Muscle layer of colon (tissue), 2 donors: ENCODE data around the gene TPR.

Experiments used
- H3K27ac ChIP-seq: one replicate; pipeline ENCODE4 v1.7.0; 2013; ENCODE audit warnings: low read depth, mild to moderate bottlenecking, low read length, moderate library complexity
- H3K27me3 ChIP-seq, 2 donors: one replicate each; pipeline ENCODE4 v1.7.0; 2013; ENCODE audit warnings: low read length in 2 of 2, mild to moderate bottlenecking in 2 of 2; ENCODE audit not compliant: insufficient read depth in 2 of 2, control insufficient read depth in 1 of 2
- H3K36me3 ChIP-seq: one replicate; pipeline ENCODE4 v1.7.0; 2013; ENCODE audit warnings: mild to moderate bottlenecking, low read length; ENCODE audit not compliant: insufficient read depth
- H3K4me1 ChIP-seq: one replicate; pipeline ENCODE4 v1.7.0; 2013; ENCODE audit warnings: mild to moderate bottlenecking, low read length; ENCODE audit not compliant: insufficient read depth
- H3K4me3 ChIP-seq, 2 donors: one replicate each; pipeline ENCODE4 v1.7.0; 2013; ENCODE audit warnings: low read length in 2 of 2, low read depth in 1 of 2, mild to moderate bottlenecking in 1 of 2, moderate library complexity in 1 of 2
- H3K9ac ChIP-seq: one replicate; pipeline ENCODE4 v1.7.0; 2013; ENCODE audit warnings: low read length
- H3K9me3 ChIP-seq: one replicate; pipeline ENCODE4 v1.7.0; 2013; ENCODE audit warnings: mild to moderate bottlenecking, low read length
- donor health status: abdominal sarcoma.
- donor health status: Adenocarcinoma of cecum.

Gene TPR

DNA sequence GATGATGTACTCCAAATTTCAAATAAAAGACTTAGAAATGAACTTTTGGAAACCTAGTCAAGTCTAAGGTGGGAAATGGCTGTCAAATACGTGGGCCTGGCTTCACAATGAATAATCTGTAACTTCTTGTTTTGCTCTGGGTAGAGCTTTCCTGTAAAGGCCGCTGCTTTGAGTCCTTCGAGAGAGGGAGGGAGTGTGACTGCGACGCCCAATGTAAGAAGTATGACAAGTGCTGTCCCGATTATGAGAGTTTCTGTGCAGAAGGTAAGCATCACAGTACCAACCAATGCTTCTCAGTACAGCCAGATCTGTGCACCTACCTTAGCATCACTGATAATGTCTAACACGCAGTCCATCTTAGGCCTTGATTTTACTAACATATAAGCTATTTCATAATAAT is 73.6 kb downstream of the TPR start:
- Histone ChIP-seq H3K4me1 (no peaks in the 10 kb centered on the region), H3K4me3 (no peak overlapping the region), H3K27ac (no peak overlapping the region), H3K36me3 (no peaks in the 10 kb centered on the region), H3K27me3 (no peaks in the 10 kb centered on the region), H3K9me3 (no peaks in the 10 kb centered on the region), H3K9ac (no peak overlapping the region)

DNA sequence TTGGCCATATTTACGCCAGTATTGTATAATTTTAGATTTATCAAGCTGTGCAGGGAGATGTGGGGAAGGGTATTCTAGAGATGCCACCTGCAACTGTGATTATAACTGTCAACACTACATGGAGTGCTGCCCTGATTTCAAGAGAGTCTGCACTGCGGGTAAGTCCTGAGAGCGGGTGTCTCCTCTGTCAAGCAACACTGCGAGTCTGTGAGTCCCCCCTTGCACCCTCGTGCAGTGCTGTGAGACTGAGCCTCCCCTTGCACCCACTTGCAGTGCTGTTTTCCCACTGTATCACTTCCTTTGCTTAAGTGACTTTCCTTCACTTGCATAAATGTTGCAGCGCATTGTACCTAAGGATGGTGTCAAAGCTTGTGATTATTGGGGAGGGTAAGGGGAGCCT is 75.0 kb downstream of the TPR start:
- H3K4me3 ChIP-seq: no peak overlapping the region
- no peaks in the 10 kb centered on the region for H3K4me1 ChIP-seq
- no peaks in the 10 kb centered on the region for H3K36me3 ChIP-seq
- no peak overlapping the region for H3K9ac ChIP-seq
- no peaks in the 10 kb centered on the region for H3K27me3 ChIP-seq
- no peaks in the 10 kb centered on the region for H3K9me3 ChIP-seq
- no peak overlapping the region for H3K27ac ChIP-seq

DNA sequence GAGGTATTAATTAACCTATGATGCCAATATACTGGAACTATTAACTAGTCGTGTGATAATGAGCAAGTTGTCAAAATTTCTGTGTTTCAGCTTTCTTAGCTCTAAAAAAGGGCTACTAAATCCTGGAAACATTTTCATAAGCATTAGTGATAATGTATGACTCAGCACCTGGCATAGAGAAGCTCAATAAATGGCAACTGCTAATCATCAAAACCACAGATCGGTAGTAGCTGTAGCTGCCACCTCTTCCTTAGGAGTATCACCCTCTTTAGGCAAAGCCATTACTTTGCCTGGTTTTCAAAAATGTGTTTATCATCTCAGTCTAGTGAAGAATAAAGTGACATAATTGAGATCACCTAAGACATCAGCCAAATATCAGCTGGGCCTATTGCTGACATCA is 75.5 kb downstream of the TPR start:
- no peaks in the 10 kb centered on the region for H3K9me3 ChIP-seq
- H3K27me3 ChIP-seq: no peaks in the 10 kb centered on the region
- H3K4me3 ChIP-seq: no peak overlapping the region
- H3K4me1 ChIP-seq: no peaks in the 10 kb centered on the region
- no peak overlapping the region for H3K9ac ChIP-seq
- no peak overlapping the region for H3K27ac ChIP-seq
- H3K36me3 ChIP-seq: no peaks in the 10 kb centered on the region

DNA sequence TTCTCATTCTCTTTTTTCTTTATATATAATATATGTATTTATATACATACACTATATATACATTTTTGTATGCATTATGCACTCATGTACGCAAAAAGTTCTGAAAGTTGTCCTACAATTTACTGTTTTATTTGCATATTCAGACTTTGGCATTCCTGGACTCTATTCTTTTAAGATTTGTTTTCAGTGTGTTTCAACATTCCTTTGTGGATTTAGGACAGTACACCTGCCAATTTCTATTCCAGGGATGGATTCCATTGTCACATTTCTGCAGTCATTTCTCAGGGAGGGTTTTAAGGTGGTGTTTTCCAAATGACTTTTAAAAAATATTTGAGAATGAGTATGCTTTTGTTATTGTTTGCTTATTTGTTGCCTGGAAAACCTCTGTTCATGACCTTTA is 76.2 kb downstream of the TPR start:
- Histone ChIP-seq H3K4me3 (no peak overlapping the region), H3K36me3 (no peaks in the 10 kb centered on the region), H3K4me1 (no peaks in the 10 kb centered on the region), H3K9me3 (no peaks in the 10 kb centered on the region), H3K27ac (no peak overlapping the region), H3K27me3 (no peaks in the 10 kb centered on the region), H3K9ac (no peak overlapping the region)

DNA sequence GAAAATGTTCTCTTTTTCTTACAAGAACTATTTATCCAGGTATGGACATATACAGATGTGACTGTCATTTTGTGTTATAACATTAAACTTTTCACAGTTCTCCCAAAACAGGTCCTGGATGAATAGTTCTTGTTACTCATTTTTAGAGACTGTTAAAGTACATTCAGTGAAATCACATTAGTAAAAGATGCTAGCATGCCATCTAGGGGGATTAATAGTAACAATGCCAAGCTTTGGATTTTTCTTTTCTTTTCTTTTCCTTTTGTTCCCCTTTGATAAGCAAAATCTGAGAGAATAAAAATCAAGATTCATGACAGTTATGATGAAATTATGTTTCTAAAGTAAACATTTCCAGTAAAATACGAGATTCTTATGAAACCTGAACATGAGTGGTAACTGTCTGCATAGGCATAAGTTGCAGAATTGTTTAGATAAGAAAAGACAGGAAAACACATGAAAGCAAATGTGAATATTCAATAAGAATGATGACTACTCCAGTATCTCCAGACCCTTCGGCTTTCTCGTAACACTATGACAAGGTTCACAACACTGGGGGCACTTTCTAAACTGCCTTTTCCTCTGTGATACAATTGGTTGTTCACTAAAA is 77.5 kb downstream of the TPR start:
- no peak overlapping the region for H3K4me3 ChIP-seq
- H3K27ac ChIP-seq: no peak overlapping the region
- H3K4me1 ChIP-seq: no peaks in the 10 kb centered on the region
- no peaks in the 10 kb centered on the region for H3K9me3 ChIP-seq
- H3K36me3 ChIP-seq: no peaks in the 10 kb centered on the region
- no peak overlapping the region for H3K9ac ChIP-seq
- H3K27me3 ChIP-seq: no peaks in the 10 kb centered on the region

DNA sequence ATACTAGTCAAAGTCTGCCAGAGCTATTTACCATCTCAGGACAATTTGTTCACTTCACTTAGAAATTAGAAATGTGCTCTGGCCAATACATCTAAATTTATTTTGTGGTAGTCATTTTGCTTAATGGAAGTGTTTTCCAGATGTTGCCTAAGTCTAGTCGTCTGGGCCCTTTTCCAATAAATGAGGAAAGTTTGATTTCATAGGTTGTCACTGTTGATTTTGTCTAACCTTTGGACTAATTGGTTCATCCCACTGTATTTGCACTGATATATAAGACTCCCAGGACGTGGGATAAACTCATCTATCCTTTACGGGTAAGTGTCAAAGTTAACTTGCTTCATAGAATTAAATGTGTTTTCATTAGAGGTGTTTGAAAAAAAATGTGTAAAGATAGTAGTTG is 79.1 kb downstream of the TPR start, which contains the start of gene PRG4:
PRG4 (plus strand) TSS at position 300 of the 400 bp plus-strand sequence.
- Histone ChIP-seq H3K4me1 (no peaks in the 10 kb centered on the region), H3K36me3 (no peaks in the 10 kb centered on the region), H3K27me3 (no peaks in the 10 kb centered on the region), H3K27ac (no peak within 1 kb of the TSS), H3K9ac (no peak within 1 kb of the TSS), H3K4me3 (no peak within 1 kb of the TSS), H3K9me3 (no peaks in the 10 kb centered on the region)

DNA sequence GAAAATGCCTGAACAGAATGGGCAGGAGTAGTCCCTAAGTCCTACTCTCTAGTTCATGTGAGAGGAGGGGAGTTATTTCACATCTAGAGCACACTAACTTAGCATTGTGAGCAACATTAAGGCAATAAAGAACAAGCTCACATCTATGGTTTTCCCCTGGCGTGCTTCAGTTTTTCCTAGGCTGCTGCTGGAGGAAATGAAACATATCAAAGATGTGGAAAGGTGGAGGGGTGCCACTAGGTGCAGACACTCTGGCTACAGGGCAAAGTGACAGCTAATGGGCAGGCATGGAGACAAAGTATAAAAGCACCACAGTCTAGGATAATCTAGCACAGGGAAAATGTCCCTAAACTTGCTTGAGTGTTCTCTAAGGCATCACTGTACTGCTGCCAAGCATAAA is 82.2 kb downstream of the TPR start:
- no peak overlapping the region for H3K4me3 ChIP-seq
- H3K27me3 ChIP-seq: no peaks in the 10 kb centered on the region
- no peaks in the 10 kb centered on the region for H3K9me3 ChIP-seq
- H3K9ac ChIP-seq: no peak overlapping the region
- no peaks in the 10 kb centered on the region for H3K36me3 ChIP-seq
- no peak overlapping the region for H3K27ac ChIP-seq
- H3K4me1 ChIP-seq: no peaks in the 10 kb centered on the region

DNA sequence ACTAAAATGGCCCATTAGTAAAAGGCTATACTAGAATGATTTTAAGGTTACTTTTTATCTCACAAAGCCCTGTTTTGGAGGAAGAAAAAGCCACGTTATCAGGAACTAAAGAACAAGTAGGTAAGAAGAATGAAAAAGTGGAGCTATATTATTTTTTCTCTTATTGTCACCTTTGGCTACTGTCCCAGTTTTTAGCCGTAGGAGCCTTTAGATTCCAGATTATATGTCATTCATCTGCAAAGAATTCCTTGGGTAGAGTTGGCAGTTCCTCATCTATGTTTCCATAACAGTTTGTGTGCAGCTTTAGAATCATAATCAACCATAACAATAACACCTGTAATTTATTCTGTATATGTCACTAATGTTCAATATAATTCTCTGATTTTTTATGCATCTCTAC is 83.8 kb downstream of the TPR start:
- H3K9ac ChIP-seq: no peak overlapping the region
- H3K27ac ChIP-seq: no peak overlapping the region
- H3K27me3 ChIP-seq: no peaks in the 10 kb centered on the region
- H3K9me3 ChIP-seq: no peaks in the 10 kb centered on the region
- H3K4me3 ChIP-seq: no peak overlapping the region
- H3K4me1 ChIP-seq: no peaks in the 10 kb centered on the region
- H3K36me3 ChIP-seq: no peaks in the 10 kb centered on the region

DNA sequence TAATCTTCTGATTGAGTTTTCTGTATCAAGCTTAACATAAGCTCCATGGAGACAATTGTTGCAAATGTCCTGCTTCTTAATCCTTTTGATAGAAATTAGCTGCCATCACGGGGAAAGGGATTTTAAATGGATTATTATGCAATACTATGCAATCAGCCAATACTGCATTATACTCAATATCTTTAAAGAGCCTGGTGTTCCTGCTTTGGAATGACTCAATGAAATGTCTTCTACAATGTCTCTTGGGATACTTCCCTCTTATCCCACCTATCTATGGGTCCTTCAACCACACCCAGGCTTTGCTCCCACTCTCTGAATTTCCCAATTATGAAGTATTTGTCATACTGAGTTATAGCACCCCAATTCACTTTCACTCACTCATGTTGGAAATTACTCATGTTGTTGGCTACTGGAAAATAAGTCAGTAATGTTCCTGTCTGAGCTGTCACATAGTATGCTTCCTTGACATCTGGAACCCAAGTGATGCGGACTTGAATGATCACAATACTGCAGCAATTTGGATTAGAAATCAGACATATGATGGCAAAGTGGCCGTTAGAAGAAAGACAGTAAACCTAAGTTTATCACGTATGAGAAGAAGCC is 85.0 kb downstream of the TPR start:
- Histone ChIP-seq H3K9ac (no peak overlapping the region), H3K4me1 (no peaks in the 10 kb centered on the region), H3K4me3 (no peak overlapping the region)

DNA sequence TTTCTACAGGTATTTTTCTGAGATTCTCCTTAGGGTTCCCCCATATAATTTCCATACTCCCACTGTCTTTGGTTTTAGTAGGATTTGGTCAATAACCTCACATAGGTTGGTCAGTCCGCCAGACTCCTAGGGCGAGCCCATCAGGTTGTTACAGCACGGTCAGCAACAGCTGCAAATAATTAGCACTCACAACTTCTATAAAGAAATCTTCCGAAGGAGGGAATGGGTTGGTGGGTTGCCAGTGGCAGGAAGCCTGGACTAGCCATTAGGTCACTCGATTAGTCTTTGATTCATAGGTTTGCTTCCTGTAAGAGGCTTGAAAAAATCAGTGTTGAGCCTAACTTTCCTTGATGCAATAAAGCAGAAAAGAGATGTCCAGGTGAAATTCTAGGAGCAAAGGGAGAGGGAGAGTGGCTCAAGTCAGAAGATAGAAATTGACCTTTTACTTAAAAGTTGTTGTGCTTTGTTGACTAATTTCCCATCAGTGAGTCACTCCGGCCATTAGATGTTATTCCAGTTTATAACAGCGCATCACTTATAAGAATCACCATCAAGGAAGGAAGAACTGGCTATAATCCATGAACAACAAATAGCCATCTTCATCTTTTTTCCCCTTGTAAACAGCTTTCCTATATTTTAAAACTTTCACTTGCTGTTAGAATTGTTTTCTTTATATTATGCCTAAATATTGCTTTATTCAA is 88.3 kb downstream of the TPR start:
- Histone ChIP-seq H3K4me1 (no peaks in the 10 kb centered on the region), H3K9me3 (no peaks in the 10 kb centered on the region), H3K9ac (no peak overlapping the region), H3K4me3 (no peak overlapping the region), H3K27ac (no peak overlapping the region), H3K27me3 (no peaks in the 10 kb centered on the region), H3K36me3 (no peaks in the 10 kb centered on the region)

More for the DNA sequence above, 85.0 kb downstream of the TPR start:
- H3K9me3 ChIP-seq: no peaks in the 10 kb centered on the region
- no peaks in the 10 kb centered on the region for H3K27me3 ChIP-seq
- no peaks in the 10 kb centered on the region for H3K36me3 ChIP-seq
- no peak overlapping the region for H3K27ac ChIP-seq

DNA sequence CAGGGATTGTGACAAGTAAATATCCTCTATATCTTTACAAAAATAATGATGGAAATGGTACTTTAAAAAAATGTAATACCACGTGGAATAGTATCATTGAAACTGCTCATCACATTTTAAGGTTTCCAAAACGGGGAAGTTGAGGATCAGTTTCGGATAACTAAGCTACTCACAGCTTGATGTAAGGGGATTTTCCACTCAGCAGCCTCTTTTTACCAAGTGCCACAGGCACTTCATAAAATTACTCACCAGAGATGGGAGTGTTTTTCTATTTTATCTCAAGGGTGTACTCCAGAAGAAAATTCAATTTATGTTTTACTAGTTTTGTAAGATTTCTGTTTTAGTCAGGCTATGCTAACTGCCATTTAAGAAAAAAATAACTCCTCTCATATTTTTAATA is 91.7 kb downstream of the TPR start:
- no peak overlapping the region for H3K4me3 ChIP-seq
- no peaks in the 10 kb centered on the region for H3K4me1 ChIP-seq
- H3K36me3 ChIP-seq: no peaks in the 10 kb centered on the region
- no peaks in the 10 kb centered on the region for H3K9me3 ChIP-seq
- H3K27ac ChIP-seq: no peak overlapping the region
- H3K27me3 ChIP-seq: no peaks in the 10 kb centered on the region
- no peak overlapping the region for H3K9ac ChIP-seq

DNA sequence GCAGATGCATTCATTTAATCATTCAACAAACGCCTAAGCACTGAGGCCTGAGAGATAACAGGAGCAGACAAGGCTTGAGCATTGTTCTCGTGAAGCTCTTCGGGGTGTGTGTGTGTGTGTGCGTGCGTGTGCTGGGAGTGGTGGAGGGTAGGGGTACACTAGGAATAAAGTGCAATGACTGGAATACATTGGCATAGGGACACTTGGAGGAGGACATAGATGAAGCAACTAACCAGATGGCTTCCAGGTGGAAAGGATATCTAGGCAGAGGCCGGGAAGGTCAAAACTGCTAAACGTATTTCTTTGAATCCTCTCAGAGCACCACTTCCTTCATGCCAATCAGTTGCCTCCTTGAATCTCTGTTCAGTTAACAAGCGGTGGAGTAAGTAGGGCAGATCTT is 92.6 kb downstream of the TPR start:
- Histone ChIP-seq H3K4me3 (no peak overlapping the region), H3K27ac (no peak overlapping the region), H3K27me3 (no peaks in the 10 kb centered on the region), H3K36me3 (no peaks in the 10 kb centered on the region), H3K9ac (no peak overlapping the region), H3K9me3 (no peaks in the 10 kb centered on the region), H3K4me1 (no peaks in the 10 kb centered on the region)
